GM18520 (cell line): ENCODE data around the gene SPON1.
"Not testable (repeated sequence)": the region's sequence is repeated elsewhere in the genome, so short reads cannot be mapped to it uniquely, and the experiment has no call there.

Source experiments
- ATAC-seq: cut with Tn5 transposase; IDR thresholded peaks from one replicate; pipeline ENCODE4 v1.9.1; 2021; ENCODE audit not compliant: unreplicated experiment

SPON1 gene

GRCh38 chr11:14029971-14030920 is 67.7 kb downstream of the SPON1 start:
- ATAC-seq, result no peak

- not testable (repeated sequence) for ATAC-seq
Observed at GRCh38 chr11:14035526-14035925, 73.0 kb downstream of the SPON1 start.

- no peak for ATAC-seq
Observed at GRCh38 chr11:14036469-14036868, 73.9 kb downstream of the SPON1 start.

GRCh38 chr11:14041040-14041439 is 78.5 kb downstream of the SPON1 start:
- ATAC-seq, result no peak

GRCh38 chr11:14041565-14041964 is 79.0 kb downstream of the SPON1 start:
- ATAC-seq, result no peak

GRCh38 chr11:14042686-14043465 is 80.4 kb downstream of the SPON1 start:
- no peak for ATAC-seq

- ATAC-seq, result no peak
Observed at GRCh38 chr11:14044916-14045315, 82.4 kb downstream of the SPON1 start.

GRCh38 chr11:14045417-14045816 is 82.9 kb downstream of the SPON1 start:
- no peak for ATAC-seq

GRCh38 chr11:14052198-14052597 is 89.7 kb downstream of the SPON1 start:
- ATAC-seq, result no peak

GRCh38 chr11:14054116-14055107 is 91.9 kb downstream of the SPON1 start:
- ATAC-seq, result no peak

GRCh38 chr11:14055936-14056335 is 93.4 kb downstream of the SPON1 start:
- ATAC-seq, result no peak

- no peak for ATAC-seq
Observed at GRCh38 chr11:14058061-14058460, 95.5 kb downstream of the SPON1 start.

- no peak for ATAC-seq
Observed at GRCh38 chr11:14059491-14059890, 97.0 kb downstream of the SPON1 start.

GRCh38 chr11:14061721-14062120 is 99.2 kb downstream of the SPON1 start:
- ATAC-seq, result no peak

GRCh38 chr11:14065141-14065540 is 102.6 kb downstream of the SPON1 start:
- ATAC-seq, result no peak

GRCh38 chr11:14065681-14066080 is 103.2 kb downstream of the SPON1 start:
- no peak for ATAC-seq

GRCh38 chr11:14067686-14068085 is 105.2 kb downstream of the SPON1 start:
- ATAC-seq, result no peak

- ATAC-seq, result no peak
Observed at GRCh38 chr11:14070896-14071295, 108.4 kb downstream of the SPON1 start.

- ATAC-seq, result no peak
Observed at GRCh38 chr11:14073849-14074476, 111.4 kb downstream of the SPON1 start.
